Subcutaneous adipose tissue (tissue), 4 donors: ENCODE data around the gene CRLF1. TPM values are rescaled to one million over a fixed set of nuclear protein-coding genes. Genes with fewer than 3 reads are reported as not detected.

Experiments
- CTCF ChIP-seq: fragments of 450-650 bp; IDR thresholded peaks from one replicate; pipeline ENCODE4 v1.5.1; 2016; ENCODE audit warnings: low read depth, mild to moderate bottlenecking, control low read depth, antibody characterized with exemption, moderate library complexity
- total RNA-seq, 4 donors: library from RNA; depleted of rRNA; stranded (reverse); fragments of >200 nt; gene quantifications; one replicate each; pipeline ENCODE4 v1.1.0, GENCODE V29; 2016

CRLF1 gene
- total RNA-seq, 4 donors from 2014 or later, result 28.5 to 117 (median 84.3) TPM

- TF ChIP-seq CTCF, result no peak
Measured at GRCh38 chr19:18611327-18612050, 4.9 kb upstream of the CRLF1 start.

GRCh38 chr19:18610556-18611326, 4.1 kb upstream of the CRLF1 start:
- no peak for TF ChIP-seq CTCF

- no peak for TF ChIP-seq CTCF
Measured at GRCh38 chr19:18610245-18610555, 3.6 kb upstream of the CRLF1 start.

GRCh38 chr19:18609717-18610051, 3.1 kb upstream of the CRLF1 start:
- TF ChIP-seq CTCF, result no peak

- no peak for TF ChIP-seq CTCF
Measured at GRCh38 chr19:18608805-18609716, 2.5 kb upstream of the CRLF1 start.

- TF ChIP-seq CTCF, result no peak
Measured at GRCh38 chr19:18608102-18608804, 1.7 kb upstream of the CRLF1 start.
